ENCODE results near the gene SP110. TPM values are rescaled to one million over a fixed set of nuclear protein-coding genes. Genes with fewer than 3 reads are reported as not detected.

SP110 gene
- total and polyA plus RNA-seq, 2 of the 8 experiments (the other 6 are each of a cell fraction or from before 2014, with no cell fraction given), result 3.1 to 7.1 TPM

- Histone ChIP-seq H3K4me3 (ENCODE audit: extremely low read depth in 1 of 4, insufficient read depth in 2 of 4, low read depth in 3 of 4, low read length in 4 of 4) (no peak overlapping the region), H2AFZ (ENCODE audit: low read length) (no peak overlapping the region), H3K27me3 (replicated peaks in 1 of 4; ENCODE audit: control insufficient read depth in 3 of 4, extremely low read depth in 1 of 4, insufficient read depth in 3 of 4, low read length in 3 of 4) (no peaks in the 10 kb centered on the region), H2BK5ac (ENCODE audit: low read depth, low read length) (no peak overlapping the region), H4K91ac (replicated peaks; ENCODE audit: insufficient read length, low read length) (no peak overlapping the region), H3K27ac (ENCODE audit: low read depth, low read length) (no peak overlapping the region), H3K36me3 (ENCODE audit: control insufficient read depth in 2 of 4, insufficient read depth in 4 of 4, low read length in 3 of 4) (no peaks in the 10 kb centered on the region), H2BK12ac (ENCODE audit: low read depth, low read length) (no peak overlapping the region), H2BK20ac (ENCODE audit: low read length) (no peak overlapping the region), H3K9ac (replicated peaks in 1 of 4; ENCODE audit: extremely low read depth in 1 of 4, low read depth in 3 of 4, low read length in 3 of 4) (no peak overlapping the region), H3K9me3 (ENCODE audit: insufficient read depth in 2 of 2, low read depth in 1 of 2, low read length in 1 of 2) (no peaks in the 10 kb centered on the region), H3K23ac (ENCODE audit: insufficient read length) (no peak overlapping the region), H3K4me1 (replicated peaks in 1 of 4; ENCODE audit: control insufficient read depth in 3 of 4, insufficient read depth in 4 of 4, low read length in 3 of 4) (no peaks in the 10 kb centered on the region), H4K8ac (ENCODE audit: extremely low read depth, insufficient read depth, low read length) (no peak overlapping the region), H3K14ac (ENCODE audit: insufficient read length) (no peak overlapping the region), H3K23me2 (ENCODE audit: low read depth, low read length) (no peaks in the 10 kb centered on the region), H3K18ac (ENCODE audit: extremely low read depth, low read length) (no peak overlapping the region), H3K56ac (replicated peaks; ENCODE audit: insufficient read length, low read depth, low read length) (no peak overlapping the region), H2BK120ac (replicated peaks; ENCODE audit: low read depth, low read length) (no peak overlapping the region), H3K79me2 (ENCODE audit: control insufficient read depth in 1 of 2, insufficient read depth in 2 of 2, low read length in 2 of 2) (no peaks in the 10 kb centered on the region), H3K79me1 (ENCODE audit: low read depth, low read length) (no peaks in the 10 kb centered on the region), H4K20me1 (replicated peaks in 1 of 2; ENCODE audit: control insufficient read depth in 1 of 2, insufficient read depth in 2 of 2, low read length in 2 of 2) (no peaks in the 10 kb centered on the region), H3K4ac (replicated peaks; ENCODE audit: insufficient read length, low read depth, low read length) (no peak overlapping the region), H2AK5ac (ENCODE audit: low read depth, low read length) (no peak overlapping the region), H3K4me2 (ENCODE audit: insufficient read depth in 1 of 2, low read depth in 2 of 2, low read length in 2 of 2) (no peak overlapping the region), H2BK15ac (ENCODE audit: low read length) (no peak overlapping the region), H4K5ac (ENCODE audit: insufficient read length, low read depth, low read length) (no peak overlapping the region)
- DNase-seq (ENCODE audit: low read depth in 1 of 2, low spot score in 2 of 2), result no peak
- CTCF ChIA-PET (ENCODE audit: partially characterized antibody), result interaction anchor here (0.6 to 0.7 kb wide), 3 partner anchors 118 to 473 kb away, joined by 3 to 5 read pairs (median 5); no protein-coding TSS in a partner anchor
- POLR2A ChIA-PET (ENCODE audit: partially characterized antibody), result no interaction called here
- no peak for FAIRE-seq
- 91% methylated on average over 10 of the region's 10 CpGs; no CpG with 5 or more reads in 1 of the 2 experiments for WGBS, 2 experiments (ENCODE audit: extremely low coverage in 1 of 2, insufficient coverage in 1 of 2, insufficient read length in 1 of 2, insufficient replicate concordance in 2 of 2, low coverage in 1 of 2, low lambda C conversion rate in 2 of 2, missing lambda C conversion rate in 1 of 2)
- no peak for TF ChIP-seq MAFK (IDR thresholded peaks at IDR 0.05; ENCODE audit: low read depth, low read length)
- TF ChIP-seq POLR2A (IDR thresholded peaks at IDR 0.05; ENCODE audit: control extremely low read depth in 1 of 2, low read depth in 2 of 2, low read length in 2 of 2), result no peak
- no peak for TF ChIP-seq SP4 (IDR thresholded peaks at IDR 0.05; ENCODE audit: low read length)
- no peak for TF ChIP-seq SRF (IDR thresholded peaks at IDR 0.05; ENCODE audit: low read depth, low read length)
- TF ChIP-seq POLR2AphosphoS5 (IDR thresholded peaks at IDR 0.05; ENCODE audit: low read depth, low read length), result no peak
- no peak for TF ChIP-seq KDM4A (IDR thresholded peaks at IDR 0.05; ENCODE audit: low read depth, low read length, severe bottlenecking)
- TF ChIP-seq JUN (IDR thresholded peaks at IDR 0.05; ENCODE audit: low read depth, low read length), result no peak
- no peak for TF ChIP-seq RFX5 (IDR thresholded peaks at IDR 0.05; ENCODE audit: borderline replicate concordance, low read depth, low read length)
- TF ChIP-seq JUND (IDR thresholded peaks at IDR 0.05; ENCODE audit: low read length), result no peak
- TF ChIP-seq SP2 (IDR thresholded peaks at IDR 0.05; ENCODE audit: low read length), result no peak
- TF ChIP-seq SAP30 (IDR thresholded peaks at IDR 0.05; ENCODE audit: insufficient read depth, insufficient replicate concordance, low read length), result no peak
- no peak for TF ChIP-seq CHD1 (IDR thresholded peaks at IDR 0.05; ENCODE audit: low read depth, low read length)
- no peak for TF ChIP-seq TAF7 (optimal IDR thresholded peaks at IDR 0.05; ENCODE audit: borderline replicate concordance, low read depth, low read length)
- no peak for TF ChIP-seq HDAC2 (IDR thresholded peaks at IDR 0.05; ENCODE audit: borderline replicate concordance in 1 of 2, low read depth in 2 of 2, low read length in 2 of 2)
- no peak for TF ChIP-seq ZNF274 (IDR thresholded peaks at IDR 0.05; ENCODE audit: borderline replicate concordance, extremely low read depth, low read length)
Measured at GRCh38 chr2:230202430-230203109, 17.2 kb downstream of the SP110 start.
